ENCODE measurements around the gene ABAT. TPM values are rescaled to one million over a fixed set of nuclear protein-coding genes. Genes with fewer than 3 reads are reported as not detected.

Gene ABAT
- total and polyA plus RNA-seq, 11 donors: 3.4 to 37.0 (median 12.8) TPM

- ATAC-seq: no peak
- no peak for DNase-seq
- peaks cover 0 to 32% (median 13%) of the 10 kb centered on the region in 9 donors for H3K36me3 ChIP-seq
- H3K27me3 ChIP-seq: no peaks in the 10 kb centered on the region
- no peaks in the 10 kb centered on the region for H3K4me1 ChIP-seq
- WGBS, 4 donors: 85 to 89% (median 89%) methylated on average over 14 to 18 of the region's 18 CpGs
- H3K27ac ChIP-seq: no peak overlapping the region
- H3K9me3 ChIP-seq: no peaks in the 10 kb centered on the region
- TF ChIP-seq CTCF (IDR thresholded peaks at IDR 0.05) (no peak), POLR2A (IDR thresholded peaks at IDR 0.05) (no peak)
- no peak overlapping the region for H3K4me3 ChIP-seq
- intact Hi-C loops (cut with DNase I): no loop called here
These were observed 90.3 kb downstream of the ABAT start for GRCh38 chr16:8764525-8765250.

DNA sequence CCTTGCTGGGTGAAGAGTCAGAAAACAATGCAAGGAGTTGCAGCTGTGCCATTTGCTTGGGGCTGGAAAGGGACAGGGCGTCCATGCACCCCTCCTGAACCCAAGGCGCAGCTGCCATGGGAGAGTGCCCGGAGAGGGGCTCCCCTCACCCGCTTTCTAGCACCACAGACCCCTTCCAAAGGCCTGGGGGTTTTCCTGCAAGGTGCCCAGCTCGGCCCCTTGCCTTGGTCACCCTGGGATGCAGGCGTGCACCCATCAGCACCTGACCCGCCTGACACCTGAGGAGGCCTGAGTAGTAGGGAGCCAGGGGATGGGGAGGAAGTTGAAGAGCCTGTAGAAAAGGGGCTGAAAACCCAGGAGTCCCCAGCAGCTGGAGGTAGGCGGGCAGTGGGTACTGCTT, 92.8 kb downstream of the ABAT start:
- no peak overlapping the region for H3K27ac ChIP-seq
- ATAC-seq: peak in 1 of 4 donors; percentile 44

GRCh38 chr16:8768283-8768682, 93.9 kb downstream of the ABAT start:
- H3K27me3 ChIP-seq: no peaks in the 10 kb centered on the region
- WGBS, 4 donors: 92 to 95% (median 94%) methylated on average over 12 of the region's 12 CpGs
- no peak for TF ChIP-seq POLR2A (IDR thresholded peaks at IDR 0.05)
- TF ChIP-seq CTCF (IDR thresholded peaks at IDR 0.05): no peak
- H3K36me3 ChIP-seq: peaks cover 0 to 40% (median 13%) of the 10 kb centered on the region in 9 donors
- intact Hi-C loops (cut with DNase I): no loop called here
- H3K27ac ChIP-seq: no peak overlapping the region
- ATAC-seq (no peak), DNase-seq (no peak)
- H3K4me1 ChIP-seq: no peaks in the 10 kb centered on the region
- H3K4me3 ChIP-seq: no peak overlapping the region
- no peaks in the 10 kb centered on the region for H3K9me3 ChIP-seq

More for the DNA sequence above, 92.8 kb downstream of the ABAT start:
- DNase-seq: no peak
- intact Hi-C loops (cut with DNase I): no loop called here
- no peak for TF ChIP-seq POLR2A (IDR thresholded peaks at IDR 0.05)
- no peak for TF ChIP-seq CTCF (IDR thresholded peaks at IDR 0.05)
- WGBS, 4 donors: 90 to 98% (median 96%) methylated on average over 8 of the region's 8 CpGs
- no peak overlapping the region for H3K4me3 ChIP-seq
- no peaks in the 10 kb centered on the region for H3K9me3 ChIP-seq
- H3K27me3 ChIP-seq: no peaks in the 10 kb centered on the region
- H3K4me1 ChIP-seq: no peaks in the 10 kb centered on the region
- peaks cover 0 to 33% (median 13%) of the 10 kb centered on the region in 9 donors for H3K36me3 ChIP-seq

GRCh38 chr16:8768692-8769091, 94.3 kb downstream of the ABAT start:
- intact Hi-C loops (cut with DNase I): no loop called here
- 76 to 83% (median 79%) methylated on average over 12 of the region's 12 CpGs for WGBS, 4 donors
- ATAC-seq (no peak), DNase-seq (no peak)
- H3K36me3 ChIP-seq: peaks cover 0 to 44% (median 13%) of the 10 kb centered on the region in 9 donors
- no peak overlapping the region for H3K4me3 ChIP-seq
- H3K9me3 ChIP-seq: no peaks in the 10 kb centered on the region
- TF ChIP-seq POLR2A (IDR thresholded peaks at IDR 0.05) (no peak), CTCF (IDR thresholded peaks at IDR 0.05) (no peak)
- H3K4me1 ChIP-seq: no peaks in the 10 kb centered on the region
- H3K27me3 ChIP-seq: no peaks in the 10 kb centered on the region
- H3K27ac ChIP-seq: no peak overlapping the region
